Kidney capillary endothelial cell (primary cell): ENCODE results near the gene CPOX.

Source experiments
- DNase-seq: peaks from one replicate; pipeline ENCODE4 v3.0.0-alpha.2; 2018; ENCODE audit warnings: low spot score

The CPOX gene

DNA sequence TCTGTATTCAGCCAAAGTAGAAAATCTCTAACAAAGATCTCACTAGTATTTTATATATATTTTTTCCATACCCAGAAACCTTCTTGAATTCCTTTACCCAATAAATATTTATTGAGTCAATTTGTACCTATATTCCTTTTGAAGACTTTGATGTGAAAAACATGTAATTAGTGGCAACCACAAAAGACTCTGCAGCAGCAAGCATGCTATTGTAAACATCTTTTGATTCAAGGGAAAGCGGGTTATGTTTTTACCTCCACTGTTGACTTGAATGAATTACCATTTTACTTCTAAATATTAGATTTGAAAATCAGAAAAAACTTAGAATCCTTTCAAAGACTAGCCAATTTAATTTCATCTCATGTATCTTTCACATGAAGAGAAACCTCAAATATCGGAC lies 59.2 kb downstream of the CPOX start:
- no peak for DNase-seq

DNA sequence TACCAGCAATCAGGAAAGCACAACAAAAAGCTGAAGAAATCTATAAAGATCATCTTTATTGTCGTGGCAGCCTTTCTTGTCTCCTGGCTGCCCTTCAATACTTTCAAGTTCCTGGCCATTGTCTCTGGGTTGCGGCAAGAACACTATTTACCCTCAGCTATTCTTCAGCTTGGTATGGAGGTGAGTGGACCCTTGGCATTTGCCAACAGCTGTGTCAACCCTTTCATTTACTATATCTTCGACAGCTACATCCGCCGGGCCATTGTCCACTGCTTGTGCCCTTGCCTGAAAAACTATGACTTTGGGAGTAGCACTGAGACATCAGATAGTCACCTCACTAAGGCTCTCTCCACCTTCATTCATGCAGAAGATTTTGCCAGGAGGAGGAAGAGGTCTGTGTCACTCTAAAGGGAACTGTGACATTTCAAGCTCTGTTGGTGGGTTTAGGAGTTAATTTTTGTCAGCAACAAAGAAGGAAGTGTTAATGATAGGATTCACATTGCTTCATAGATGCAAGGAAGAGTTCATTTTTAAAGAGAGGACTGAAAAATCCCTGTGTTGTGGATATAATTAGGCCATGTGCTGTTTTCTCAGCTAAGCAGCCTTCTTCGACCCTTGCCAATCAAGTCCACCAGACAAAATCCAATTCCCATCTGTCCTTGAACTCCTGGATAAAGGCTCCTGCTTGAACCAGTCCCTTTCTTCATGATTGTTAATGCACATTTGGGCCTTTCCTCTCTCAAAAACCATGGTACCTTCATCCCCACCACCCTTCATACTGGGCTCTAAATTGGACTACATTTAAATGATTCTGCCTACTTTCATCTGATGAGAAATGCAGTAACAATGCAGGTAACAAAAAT lies 60.5 kb downstream of the CPOX start:
- no peak for DNase-seq

DNA sequence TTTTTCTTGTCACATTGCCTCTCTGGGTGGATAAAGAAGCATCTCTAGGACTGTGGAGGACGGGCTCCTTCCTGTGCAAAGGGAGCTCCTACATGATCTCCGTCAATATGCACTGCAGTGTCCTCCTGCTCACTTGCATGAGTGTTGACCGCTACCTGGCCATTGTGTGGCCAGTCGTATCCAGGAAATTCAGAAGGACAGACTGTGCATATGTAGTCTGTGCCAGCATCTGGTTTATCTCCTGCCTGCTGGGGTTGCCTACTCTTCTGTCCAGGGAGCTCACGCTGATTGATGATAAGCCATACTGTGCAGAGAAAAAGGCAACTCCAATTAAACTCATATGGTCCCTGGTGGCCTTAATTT lies 61.2 kb downstream of the CPOX start:
- DNase-seq = no peak

DNA sequence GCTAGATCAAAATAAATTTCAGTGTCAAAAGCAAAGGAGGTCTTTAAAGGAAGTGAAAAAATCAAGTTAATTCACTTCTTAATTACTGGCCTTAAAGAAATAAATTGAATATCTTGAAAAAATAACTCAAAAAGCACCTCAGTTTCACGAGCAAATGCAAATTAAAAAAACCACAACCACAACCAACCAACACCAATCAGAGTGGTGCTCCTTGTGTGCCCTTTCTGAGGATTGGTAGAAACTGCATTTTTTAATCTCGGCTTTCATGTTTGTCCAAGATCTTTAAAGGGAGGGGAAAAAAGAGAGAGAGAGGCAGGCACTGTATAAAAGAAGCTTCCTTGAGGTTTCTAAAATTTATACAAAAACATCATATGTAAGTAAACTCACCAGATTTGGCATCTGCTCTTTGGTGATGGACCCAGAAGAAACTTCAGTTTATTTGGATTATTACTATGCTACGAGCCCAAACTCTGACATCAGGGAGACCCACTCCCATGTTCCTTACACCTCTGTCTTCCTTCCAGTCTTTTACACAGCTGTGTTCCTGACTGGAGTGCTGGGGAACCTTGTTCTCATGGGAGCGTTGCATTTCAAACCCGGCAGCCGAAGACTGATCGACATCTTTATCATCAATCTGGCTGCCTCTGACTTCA lies 61.7 kb downstream of the CPOX start, which contains the start of gene GPR15:
Gene GPR15 (plus strand): TSS at position 357 of the 653 bp plus-strand sequence. CDS start 56 bp downstream, at position 413.
- no peak for DNase-seq

DNA sequence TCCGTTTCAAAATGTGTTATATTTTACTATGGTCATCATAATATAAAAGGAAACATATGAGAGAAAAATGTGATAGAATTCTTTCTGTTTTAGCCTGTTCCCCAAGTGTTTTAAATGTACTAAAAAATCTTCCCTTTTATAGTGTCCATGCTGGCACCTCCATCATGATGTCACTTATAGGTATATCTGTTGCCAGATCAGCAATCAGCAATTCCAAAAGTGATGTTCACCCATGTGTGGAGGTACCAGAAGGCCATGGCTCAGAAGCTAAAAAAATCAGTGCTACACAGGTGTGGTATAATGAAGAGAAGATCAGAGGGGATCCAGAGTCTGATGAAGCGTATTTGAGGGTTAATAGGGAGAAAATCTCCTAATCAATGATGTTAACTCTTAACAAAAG lies 62.7 kb downstream of the CPOX start:
- DNase-seq = no peak

DNA sequence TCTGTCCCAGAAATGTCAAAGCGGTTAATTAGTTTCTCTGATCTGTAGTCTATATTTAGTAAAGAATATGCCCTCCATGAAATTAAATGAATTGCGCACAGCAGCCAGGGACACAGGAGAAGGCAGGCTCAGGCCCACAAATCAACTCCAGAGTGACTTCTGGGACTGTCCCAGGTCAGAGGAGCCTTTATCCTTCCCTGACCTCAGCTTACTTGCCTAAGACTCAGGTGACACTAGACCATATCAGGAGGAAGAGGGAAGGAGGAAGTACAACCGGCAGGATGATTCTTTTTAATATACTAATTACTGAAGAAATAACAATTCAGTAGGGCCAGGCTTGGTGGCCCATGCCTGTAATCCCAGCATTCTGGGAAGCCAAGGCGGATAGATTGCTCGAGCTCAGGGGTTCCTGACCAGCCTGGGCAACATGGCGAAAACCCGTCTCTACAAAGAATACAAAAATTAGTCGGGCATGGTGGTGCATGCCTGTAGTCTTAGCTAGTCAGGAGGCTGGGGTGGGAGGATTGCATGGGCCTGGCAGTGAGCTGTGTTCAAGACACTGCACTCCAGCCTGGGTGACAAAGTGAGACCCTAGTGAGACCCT lies 63.5 kb downstream of the CPOX start:
- no peak for DNase-seq
